Motor neuron (in vitro differentiated cells): ENCODE data around the gene ZCCHC14. TPM values are rescaled to one million over a fixed set of nuclear protein-coding genes. Genes with fewer than 3 reads are reported as not detected.

Experiments
- ATAC-seq, 8 experiments: fragments of 200-7000 bp; cut with Tn5 transposase; replicated peaks in 6 of 8; 2 replicates each; pipeline ENCODE4 v1.8.0; 2021; ENCODE audit warnings: mild to moderate bottlenecking in 8 of 8, moderate library complexity in 8 of 8
- H3K27ac ChIP-seq, 2 donors: fragments of 250-450 bp; sonication (Bioruptor Pico); 2 replicates each; pipeline ENCODE4 v1.9.0; 2021; ENCODE audit warnings: antibody characterized with exemption in 2 of 2, mild to moderate bottlenecking in 2 of 2, moderate library complexity in 1 of 2
- H3K4me1 ChIP-seq, 2 donors: fragments of 250-450 bp; sonication (Bioruptor Pico); replicated peaks in 1 of 2; 2 replicates each; pipeline ENCODE4 v1.6.1; 2021; ENCODE audit warnings: antibody characterized with exemption in 2 of 2, mild to moderate bottlenecking in 2 of 2, moderate library complexity in 1 of 2
- H3K4me3 ChIP-seq, 5 donors: fragments of 250-450 bp; sonication (Bioruptor Pico); 2 replicates each; pipeline ENCODE4 v1.9.0; 2021; ENCODE audit warnings: antibody characterized with exemption in 5 of 5, mild to moderate bottlenecking in 5 of 5, moderate library complexity in 4 of 5
- WGBS, 10 experiments: fragments of 450-650 bp; shearing (Covaris generic); methylation state at CpG; one replicate each; pipeline ENCODE4 v1.0.0; 2022; 5-methylcytosine and 5-hydroxymethylcytosine counted together
- in situ Hi-C, 9 experiments: fragments of 400-800 bp; cut with MboI; loops; one replicate each; pipeline ENCODE4 v1.15.0; 2021; ENCODE audit warnings: low sequenced_read_pairs in 9 of 9, low pct_unique_long_range_greater_than_20kb in 2 of 9; ENCODE audit not compliant: unreplicated experiment in 9 of 9
- total RNA-seq, 8 experiments: library from RNA; unstranded; fragments of 300-600 nt; gene quantifications; 2 replicates each; pipeline versions ENCODE4 v1.2.3 to v1.2.4, GENCODE V29; 2022

Gene ZCCHC14
- total RNA-seq, 8 experiments from 2014 or later = 11.2 to 30.3 (median 17.0) TPM

GRCh38 chr16:87436225-87437172 is 56.3 kb downstream of the ZCCHC14 start:
- WGBS, 10 experiments = 12 to 97% (median 68%) methylated on average over 4 to 17 of the region's 29 CpGs; no CpG with 5 or more reads in 1 of the 10 experiments
- ATAC-seq = peak; percentile 26 to 94 (median 86)
- in situ Hi-C loops = no loop called here
- Histone ChIP-seq H3K27ac (no peak overlapping the region), H3K4me3 (no peak overlapping the region), H3K4me1 (peaks cover 7% of the 10 kb centered on the region in 2 donors)

GRCh38 chr16:87435372-87436224 is 57.2 kb downstream of the ZCCHC14 start:
- ATAC-seq = peak in 4 of 8 experiments; percentile 9 to 67 (median 46)
- no peak overlapping the region for H3K27ac ChIP-seq
- peaks cover 7% of the 10 kb centered on the region in 2 donors for H3K4me1 ChIP-seq
- no peak overlapping the region for H3K4me3 ChIP-seq
- WGBS, 10 experiments = 0 to 89% (median 60%) methylated on average over 1 to 15 of the region's 23 CpGs; no CpG with 5 or more reads in 3 of the 10 experiments
- in situ Hi-C loops = no loop called here

GRCh38 chr16:87434146-87434667 is 58.6 kb downstream of the ZCCHC14 start:
- Histone ChIP-seq H3K4me1 (peaks cover 7% of the 10 kb centered on the region in 2 donors), H3K4me3 (no peak overlapping the region), H3K27ac (no peak overlapping the region)
- WGBS, 10 experiments = 29 to 100% (median 97%) methylated on average over 1 to 11 of the region's 22 CpGs; no CpG with 5 or more reads in 3 of the 10 experiments
- in situ Hi-C loops = no loop called here
- ATAC-seq = no peak

DNA sequence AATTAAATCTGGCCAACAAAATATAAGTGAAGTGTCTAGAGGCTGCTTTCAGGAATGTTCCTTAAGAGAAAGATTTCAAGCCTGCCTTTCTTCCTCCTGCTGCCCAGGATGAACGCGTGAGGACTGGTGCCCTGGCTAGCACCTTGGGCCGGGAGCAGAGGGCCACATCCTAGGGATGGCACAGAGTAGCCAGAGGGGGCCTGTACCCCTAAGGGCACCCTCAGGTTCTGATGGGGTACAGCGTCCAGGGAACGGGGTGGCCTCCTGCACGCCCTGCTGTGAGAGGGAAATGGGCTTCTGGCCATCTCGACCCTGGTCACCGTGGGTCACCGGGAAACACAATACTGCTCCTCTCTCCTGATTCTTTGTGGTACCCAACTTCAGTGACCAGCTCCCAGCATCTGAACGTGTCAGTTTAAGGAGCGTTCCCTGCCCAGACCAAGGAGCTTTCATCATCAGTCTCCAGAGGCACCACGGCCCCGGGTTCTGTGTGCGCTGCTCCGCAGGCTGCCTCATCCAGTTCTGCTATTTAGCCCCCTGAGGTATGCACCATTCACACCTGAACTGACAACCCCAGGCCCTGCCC is 60.4 kb downstream of the ZCCHC14 start:
- Histone ChIP-seq H3K4me1 (peaks cover 7% of the 10 kb centered on the region in 2 donors), H3K4me3 (no peak overlapping the region), H3K27ac (no peak overlapping the region)
- ATAC-seq = no peak
- in situ Hi-C loops = no loop called here
- 89 to 100% (median 94%) methylated on average over 3 to 9 of the region's 15 CpGs; no CpG with 5 or more reads in 6 of the 10 experiments for WGBS, 10 experiments

DNA sequence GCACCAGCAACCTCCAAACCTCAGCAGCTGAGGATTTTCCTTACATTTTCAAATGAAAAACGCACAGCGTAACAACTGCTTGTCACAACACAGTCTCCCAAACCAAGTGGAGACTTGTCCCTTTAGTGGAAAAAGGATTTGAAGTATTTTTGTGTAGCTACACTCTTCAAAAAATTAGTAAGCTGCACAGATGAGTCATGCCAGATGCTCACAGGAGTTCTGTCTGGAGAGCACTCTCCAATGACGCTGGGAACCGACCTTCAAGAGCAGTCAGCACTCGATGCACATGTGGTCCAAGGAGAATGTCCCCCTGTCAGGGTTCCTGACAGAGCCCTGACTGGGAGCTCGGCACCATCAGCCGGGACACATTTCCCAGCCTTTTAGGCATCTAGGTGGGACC is 60.9 kb downstream of the ZCCHC14 start:
- in situ Hi-C loops = no loop called here
- ATAC-seq = peak in 3 of 8 experiments; percentile 24 to 60 (median 34)
- Histone ChIP-seq H3K4me3 (no peak overlapping the region), H3K4me1 (peaks cover 7% of the 10 kb centered on the region in 2 donors), H3K27ac (no peak overlapping the region)
- WGBS, 10 experiments = 53 to 100% (median 80%) methylated on average over 1 to 7 of the region's 7 CpGs; no CpG with 5 or more reads in 5 of the 10 experiments

GRCh38 chr16:87426423-87427215 is 66.2 kb downstream of the ZCCHC14 start:
- no peak for ATAC-seq
- no peak overlapping the region for H3K4me3 ChIP-seq
- WGBS, 10 experiments = 43 to 80% (median 64%) methylated on average over 2 to 8 of the region's 18 CpGs; no CpG with 5 or more reads in 2 of the 10 experiments
- peaks cover 3 to 11% of the 10 kb centered on the region in 2 donors for H3K4me1 ChIP-seq
- in situ Hi-C loops = no loop called here
- no peak overlapping the region for H3K27ac ChIP-seq

GRCh38 chr16:87425941-87426340 is 66.9 kb downstream of the ZCCHC14 start:
- Histone ChIP-seq H3K4me1 (peaks cover 3 to 11% of the 10 kb centered on the region in 2 donors), H3K4me3 (no peak overlapping the region), H3K27ac (no peak overlapping the region)
- in situ Hi-C loops = no loop called here
- 80 to 100% (median 100%) methylated on average over 1 to 5 of the region's 12 CpGs; no CpG with 5 or more reads in 5 of the 10 experiments for WGBS, 10 experiments
- no peak for ATAC-seq

DNA sequence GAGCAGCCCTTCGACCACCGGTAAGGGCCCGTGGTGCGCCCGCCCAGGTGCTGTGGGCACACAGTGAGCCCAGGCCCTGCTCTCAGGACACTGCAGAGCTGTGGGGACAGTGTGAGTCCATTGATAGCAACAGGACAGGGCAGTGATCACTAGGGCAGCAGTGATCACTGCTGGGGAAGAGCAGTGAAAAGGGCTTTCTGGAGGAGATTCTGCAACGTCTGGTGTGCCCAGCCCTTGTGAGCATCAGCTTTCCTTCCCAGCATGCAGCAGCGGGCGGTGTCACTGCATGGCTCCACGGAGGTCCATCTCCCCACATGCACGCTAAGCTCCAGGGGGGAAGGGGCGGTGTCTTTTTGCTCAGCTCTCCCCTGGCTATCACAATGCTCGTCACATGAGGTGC is 68.6 kb downstream of the ZCCHC14 start:
- WGBS, 10 experiments = 20 to 100% (median 70%) methylated on average over 1 to 4 of the region's 12 CpGs; no CpG with 5 or more reads in 4 of the 10 experiments
- Histone ChIP-seq H3K27ac (no peak overlapping the region), H3K4me3 (no peak overlapping the region), H3K4me1 (peaks cover 3 to 11% of the 10 kb centered on the region in 2 donors)
- ATAC-seq = peak; percentile 85 to 97 (median 96)
- in situ Hi-C loops = loop anchor here in 1 of 9 experiments (25.0 kb wide), 1 partner anchor 213 kb away; no protein-coding TSS in a partner anchor

GRCh38 chr16:87423429-87423828 is 69.4 kb downstream of the ZCCHC14 start:
- Histone ChIP-seq H3K4me1 (peaks cover 3 to 11% of the 10 kb centered on the region in 2 donors), H3K27ac (no peak overlapping the region), H3K4me3 (no peak overlapping the region)
- no peak for ATAC-seq
- in situ Hi-C loops = loop anchor here in 1 of 9 experiments (25.0 kb wide), 1 partner anchor 214 kb away; no protein-coding TSS in a partner anchor
- WGBS, 10 experiments = 82 to 100% (median 92%) methylated on average over 1 to 11 of the region's 15 CpGs; no CpG with 5 or more reads in 2 of the 10 experiments

DNA sequence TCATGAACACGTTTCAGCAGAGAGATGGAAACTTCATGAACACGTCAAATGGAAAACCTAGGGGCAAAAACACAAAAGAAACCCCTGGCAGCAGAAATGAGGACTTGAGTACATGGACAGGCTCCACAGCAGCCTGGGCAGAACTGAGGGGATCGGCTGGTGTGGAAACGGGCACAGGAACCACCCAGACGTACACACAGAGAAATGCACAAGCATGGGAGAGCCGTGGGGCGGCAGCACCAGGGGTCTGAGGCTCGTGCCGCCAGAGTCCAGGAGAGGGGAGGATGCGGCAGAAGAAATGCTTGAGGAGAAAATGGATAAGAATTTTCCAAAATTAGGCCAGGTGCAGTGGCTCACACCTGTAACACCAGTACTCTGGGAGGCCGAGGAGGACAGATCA is 70.7 kb downstream of the ZCCHC14 start:
- in situ Hi-C loops = loop anchor here in 1 of 9 experiments (25.0 kb wide), 1 partner anchor 215 kb away; no protein-coding TSS in a partner anchor
- WGBS, 10 experiments = 68 to 100% (median 93%) methylated on average over 1 to 9 of the region's 11 CpGs
- no peak for ATAC-seq
- Histone ChIP-seq H3K4me3 (no peak overlapping the region), H3K4me1 (peaks cover 3 to 11% of the 10 kb centered on the region in 2 donors), H3K27ac (no peak overlapping the region)

GRCh38 chr16:87421003-87421912 is 71.6 kb downstream of the ZCCHC14 start:
- Histone ChIP-seq H3K27ac (no peak overlapping the region), H3K4me3 (no peak overlapping the region), H3K4me1 (peaks cover 3 to 7% of the 10 kb centered on the region in 2 donors)
- WGBS, 10 experiments = 87 to 100% (median 98%) methylated on average over 1 to 9 of the region's 25 CpGs; no CpG with 5 or more reads in 2 of the 10 experiments
- no peak for ATAC-seq
- in situ Hi-C loops = loop anchor here in 1 of 9 experiments (25.0 kb wide), 1 partner anchor 216 kb away; no protein-coding TSS in a partner anchor
